HG02623 (cell line): ENCODE data around the gene PACSIN1.

ENCODE experiments used
- ATAC-seq: cut with Tn5 transposase; IDR thresholded peaks from one replicate; pipeline ENCODE4 v1.9.1; 2021; ENCODE audit warnings: moderate library complexity; ENCODE audit not compliant: unreplicated experiment

Gene PACSIN1

DNA sequence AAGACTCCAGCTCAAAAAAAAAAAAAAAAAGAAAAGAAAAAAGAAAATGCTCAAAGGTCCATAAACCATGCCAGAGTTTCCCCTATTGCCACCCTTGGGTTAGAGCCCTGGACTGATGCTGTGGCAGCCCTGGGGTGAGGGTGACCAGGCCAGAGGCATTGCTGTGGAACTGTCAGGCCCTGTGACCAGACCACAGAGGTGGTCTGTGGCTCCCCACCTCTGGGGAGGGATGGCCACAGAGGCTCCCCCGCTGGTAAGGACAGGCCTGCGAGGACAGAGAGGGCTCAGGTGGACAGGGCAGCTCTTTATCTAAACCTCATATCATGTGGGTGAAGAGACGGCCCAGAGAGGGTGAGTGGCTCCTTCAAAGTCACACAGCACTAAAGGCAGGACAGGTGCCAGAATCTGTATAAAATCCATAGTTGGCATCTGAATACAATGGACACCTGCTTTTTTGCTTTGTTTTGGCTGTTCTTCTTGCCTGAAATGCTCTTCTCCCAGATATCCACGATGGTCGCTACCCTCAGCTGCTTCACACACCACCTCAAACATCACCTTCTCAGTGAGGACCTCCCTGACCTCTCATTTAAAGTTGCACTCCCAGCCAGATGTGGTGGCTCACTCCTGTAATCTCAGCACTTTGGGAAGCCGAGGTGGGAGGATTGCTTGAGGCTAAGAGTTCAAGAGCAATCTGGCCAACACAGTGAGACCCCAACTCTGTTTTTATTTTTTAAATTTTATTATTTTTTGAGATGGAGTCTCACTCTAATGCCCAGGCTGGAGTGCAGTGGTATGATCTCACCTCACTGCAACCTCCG lies 112.8 kb downstream of the PACSIN1 start:
- no peak for ATAC-seq

DNA sequence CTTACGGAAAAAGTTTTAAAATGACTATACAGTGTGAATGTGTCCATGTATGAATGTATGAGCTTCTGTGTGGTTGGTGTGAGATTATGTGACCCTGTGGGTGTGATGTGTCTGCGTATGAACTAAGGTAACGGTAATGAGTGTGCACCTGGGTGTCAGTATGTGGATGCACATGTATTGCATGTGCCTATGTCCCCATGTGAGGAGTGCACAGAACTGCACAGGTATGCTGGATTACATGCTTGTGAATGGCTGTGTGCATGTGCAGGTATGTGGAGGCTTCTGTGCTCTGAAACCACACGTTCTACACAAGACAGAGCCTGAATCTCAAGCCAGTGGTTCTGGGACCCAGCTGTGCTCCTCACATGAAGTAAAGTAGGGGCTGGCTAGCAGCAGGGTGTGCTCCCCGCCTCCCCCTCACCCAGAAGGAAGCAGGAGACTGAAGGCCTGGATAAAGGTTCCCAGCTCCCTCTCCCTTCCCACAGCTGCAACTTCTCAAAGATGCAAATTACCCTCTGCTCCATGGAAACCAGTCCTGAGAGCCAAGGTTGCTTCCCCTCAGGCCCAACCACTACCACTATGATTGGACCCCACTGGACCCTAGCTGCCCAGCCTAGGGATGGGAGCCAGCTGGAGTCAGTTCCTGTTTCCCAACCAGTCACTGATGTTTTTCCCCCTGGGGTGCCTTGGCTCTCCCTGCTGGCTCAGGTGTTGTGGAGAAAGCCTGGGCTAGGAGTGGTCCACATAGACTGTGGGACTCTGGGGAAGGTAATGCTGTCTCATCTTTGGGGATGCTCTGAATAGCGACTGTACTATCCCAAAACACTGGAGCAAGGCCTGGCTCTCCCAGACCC lies 115.1 kb downstream of the PACSIN1 start:
- no peak for ATAC-seq

- no peak for ATAC-seq
These were observed 115.7 kb downstream of the PACSIN1 start for GRCh38 chr6:34581561-34581920.

DNA sequence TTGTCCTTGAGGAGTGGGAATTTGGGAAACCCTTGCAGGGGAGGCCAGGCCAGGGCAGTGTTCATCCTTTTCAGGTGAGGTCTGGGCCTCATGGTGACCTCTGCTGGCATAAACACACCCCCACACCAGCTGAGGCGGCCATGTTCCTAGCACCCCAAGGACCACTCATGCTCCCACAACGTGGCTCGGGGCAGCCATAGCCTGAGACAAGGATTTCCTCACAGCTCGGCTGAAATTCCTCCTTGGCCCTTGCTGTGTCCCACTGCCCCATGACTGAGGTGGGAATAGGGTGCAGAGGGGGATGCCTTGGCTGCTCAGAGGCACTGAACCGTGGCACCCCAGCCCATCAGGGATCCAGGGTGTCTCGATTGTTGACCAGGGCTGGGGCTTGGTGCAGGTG lies 117.6 kb downstream of the PACSIN1 start:
- no peak for ATAC-seq

- no peak for ATAC-seq
These were observed 118.2 kb downstream of the PACSIN1 start for GRCh38 chr6:34583861-34584604.

- ATAC-seq: no peak
These were observed 118.8 kb downstream of the PACSIN1 start for GRCh38 chr6:34584694-34585093.
